Glomerular visceral epithelial cell (primary cell): ENCODE data around the gene MXD4.

Experiments used
- DNase-seq: peaks from one replicate; pipeline ENCODE4 v3.0.0-alpha.2; 2016; ENCODE audit errors: extremely low spot score

The MXD4 gene

GRCh38 chr4:2291705-2292645 lies 30.1 kb upstream of the MXD4 start:
- no peak for DNase-seq

DNA sequence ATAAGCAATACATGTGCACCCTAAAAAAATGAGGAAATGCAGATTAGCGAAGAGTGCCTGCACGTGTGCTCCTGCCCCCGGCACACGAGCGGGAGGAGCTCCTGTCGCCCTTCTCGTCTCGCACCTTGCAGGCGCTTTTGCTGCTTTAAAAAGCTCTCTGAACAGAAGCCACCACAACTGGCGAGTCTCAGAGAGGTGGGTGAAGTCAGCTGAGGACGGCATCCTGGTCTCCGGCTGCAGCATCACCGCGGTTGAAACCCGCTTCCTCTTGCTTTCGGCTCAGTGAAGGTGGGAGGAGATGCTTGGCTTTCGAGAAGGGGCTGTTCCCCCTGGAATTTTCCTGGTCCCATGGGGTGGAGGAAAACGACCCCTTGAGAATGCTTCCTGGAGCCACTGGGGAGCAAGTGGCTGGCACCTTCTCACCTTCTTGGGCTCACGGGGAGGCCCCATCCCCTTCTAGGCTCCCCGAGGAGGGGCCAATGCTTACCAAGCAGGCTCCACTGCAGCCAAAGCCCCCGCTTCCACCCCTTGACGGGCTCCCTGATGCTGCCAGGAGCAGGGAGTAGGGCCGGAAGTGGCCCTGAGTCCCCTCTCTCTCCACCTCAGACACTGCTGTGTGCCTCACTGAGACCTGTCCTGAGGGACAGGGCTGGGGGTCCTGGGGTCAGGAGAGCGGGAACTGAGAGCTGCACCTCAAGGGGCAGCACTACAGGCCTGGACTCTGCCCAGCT lies 29.2 kb upstream of the MXD4 start:
- DNase-seq: no peak

DNA sequence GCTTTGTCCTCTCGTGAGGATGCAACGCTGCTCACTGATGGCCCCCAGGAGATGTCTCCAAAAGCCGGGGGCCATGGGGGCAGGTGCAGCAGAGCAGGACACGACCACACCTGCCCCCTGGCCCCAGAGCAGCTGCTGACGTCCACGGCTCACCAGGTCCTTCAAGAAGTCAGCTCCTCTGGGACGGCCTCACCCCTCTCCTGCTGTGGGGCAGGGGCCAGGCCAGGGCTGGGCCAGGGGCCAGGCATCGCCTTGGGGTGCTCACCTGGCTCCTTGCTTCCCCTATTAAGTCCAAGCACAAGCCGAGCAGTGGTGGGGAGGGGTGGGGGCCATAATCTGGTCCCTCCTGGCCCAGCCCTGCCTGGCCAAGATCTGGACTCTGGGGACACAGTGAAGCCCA lies 28.6 kb upstream of the MXD4 start:
- DNase-seq: no peak

DNA sequence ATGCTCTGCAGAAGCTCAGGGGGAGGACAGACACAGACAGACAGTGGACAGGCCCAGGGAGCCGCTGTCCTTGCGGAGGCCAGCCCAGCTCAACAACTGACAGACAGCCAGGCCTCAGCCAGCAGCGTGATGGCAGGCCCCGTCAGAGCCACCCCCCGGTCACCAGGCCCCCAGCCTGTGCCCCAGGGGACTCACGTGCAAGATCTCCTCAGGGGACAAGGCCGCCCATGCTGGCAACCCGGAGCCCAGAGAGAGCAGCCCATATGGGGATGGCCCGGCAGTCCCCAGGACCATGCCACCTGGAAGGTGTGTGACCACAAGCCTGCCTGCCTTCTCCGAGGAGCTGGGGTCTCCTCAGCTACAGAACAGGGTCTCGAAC lies 28.0 kb upstream of the MXD4 start:
- DNase-seq: no peak

DNA sequence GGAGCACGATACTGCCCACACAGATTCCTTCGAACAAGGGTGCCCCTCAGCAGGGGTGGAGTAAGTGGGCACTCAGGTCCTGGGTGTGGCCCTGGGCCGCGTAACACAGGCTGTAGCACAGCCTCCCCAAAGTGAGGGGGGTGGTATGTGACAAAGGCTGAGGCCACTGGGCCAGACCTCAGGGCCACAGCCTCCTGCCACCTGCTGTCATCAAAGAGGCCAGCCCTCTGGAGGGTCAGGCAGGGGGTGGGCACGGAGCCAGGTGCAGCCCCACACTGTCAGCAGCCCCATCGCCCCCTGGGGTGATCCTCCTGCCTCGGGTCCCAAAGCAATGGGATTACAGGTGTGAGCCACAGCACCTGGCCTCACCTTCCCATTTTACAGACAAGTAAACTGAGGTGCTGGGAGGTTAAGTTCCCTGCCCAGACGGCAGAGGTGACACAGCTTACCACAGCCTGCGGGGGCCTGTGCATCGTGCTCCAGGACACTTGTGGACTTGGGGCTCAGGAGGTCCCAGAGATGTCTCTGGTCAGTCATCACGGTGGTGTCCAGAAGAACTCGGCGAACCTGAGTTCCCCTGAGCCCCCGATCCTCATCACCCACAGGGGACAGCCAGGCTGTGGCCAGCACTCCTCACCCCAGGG lies 27.5 kb upstream of the MXD4 start:
- DNase-seq: no peak

GRCh38 chr4:2288051-2288541 lies 26.2 kb upstream of the MXD4 start:
- DNase-seq: no peak

GRCh38 chr4:2287594-2287915 lies 25.6 kb upstream of the MXD4 start:
- DNase-seq: no peak

- no peak for DNase-seq
These were observed 25.1 kb upstream of the MXD4 start for GRCh38 chr4:2286904-2287593.

DNA sequence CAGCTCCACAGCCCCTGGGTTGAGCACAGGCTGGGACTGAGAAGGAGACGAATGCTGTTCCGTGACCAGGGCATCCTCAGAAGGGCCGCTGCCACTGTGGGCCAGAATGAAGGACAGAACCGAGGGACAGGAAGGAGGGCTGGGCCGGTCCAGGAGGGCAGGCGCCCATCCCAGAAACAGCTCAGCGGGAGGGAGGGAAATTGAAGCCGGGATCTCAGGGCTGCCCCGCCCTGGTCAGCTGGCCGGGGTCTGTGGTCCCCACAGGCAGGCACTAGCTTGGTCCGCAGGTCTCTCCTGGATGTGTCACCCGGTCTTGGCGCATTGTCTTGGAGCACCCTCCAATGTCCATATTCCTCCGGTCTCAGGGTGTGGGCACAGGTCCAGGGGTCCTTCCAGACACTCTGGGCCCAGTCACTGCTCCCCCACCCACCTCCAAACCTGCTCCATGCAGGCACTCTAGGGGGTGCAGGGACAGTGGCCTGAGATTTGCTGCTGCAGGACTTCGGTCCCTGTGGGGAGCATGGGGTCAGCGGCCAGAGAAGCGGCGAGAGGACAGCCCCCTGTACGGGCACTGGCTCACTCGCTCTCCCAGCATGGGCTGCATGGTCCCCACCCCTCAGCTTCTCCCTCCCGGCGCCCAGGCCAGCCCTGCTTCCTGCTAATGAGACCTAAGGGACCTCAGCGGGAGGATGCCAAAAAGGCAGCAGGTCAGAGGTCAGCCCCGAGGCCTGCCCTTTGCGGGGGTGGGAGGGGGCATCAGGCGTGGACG lies 23.9 kb upstream of the MXD4 start:
- DNase-seq: no peak

- DNase-seq: peak; percentile 37
These were observed 23.2 kb upstream of the MXD4 start for GRCh38 chr4:2284934-2285612.

GRCh38 chr4:2284161-2284933 lies 22.4 kb upstream of the MXD4 start:
- no peak for DNase-seq

DNA sequence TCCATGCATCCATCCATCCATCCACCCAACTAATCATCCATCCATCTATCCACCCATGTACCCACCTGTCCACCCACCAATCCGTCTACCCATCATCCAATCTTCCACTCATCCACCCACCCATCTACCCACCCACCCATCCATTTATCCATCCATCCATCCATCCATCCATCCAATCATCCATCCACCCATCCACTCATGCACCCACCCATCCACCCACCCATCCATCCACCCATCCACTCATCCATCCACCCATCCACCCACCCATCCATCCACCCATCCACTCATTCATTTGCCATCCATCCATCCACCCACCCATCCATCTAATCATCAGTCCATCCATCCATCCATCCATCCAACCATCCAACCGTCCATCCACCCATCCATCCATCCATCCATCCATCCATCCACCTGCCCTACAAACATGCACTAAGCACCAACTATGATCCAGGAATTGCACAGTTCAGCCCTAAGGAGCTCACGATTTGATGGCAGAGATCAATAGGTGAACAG lies 21.3 kb upstream of the MXD4 start:
- no peak for DNase-seq

DNA sequence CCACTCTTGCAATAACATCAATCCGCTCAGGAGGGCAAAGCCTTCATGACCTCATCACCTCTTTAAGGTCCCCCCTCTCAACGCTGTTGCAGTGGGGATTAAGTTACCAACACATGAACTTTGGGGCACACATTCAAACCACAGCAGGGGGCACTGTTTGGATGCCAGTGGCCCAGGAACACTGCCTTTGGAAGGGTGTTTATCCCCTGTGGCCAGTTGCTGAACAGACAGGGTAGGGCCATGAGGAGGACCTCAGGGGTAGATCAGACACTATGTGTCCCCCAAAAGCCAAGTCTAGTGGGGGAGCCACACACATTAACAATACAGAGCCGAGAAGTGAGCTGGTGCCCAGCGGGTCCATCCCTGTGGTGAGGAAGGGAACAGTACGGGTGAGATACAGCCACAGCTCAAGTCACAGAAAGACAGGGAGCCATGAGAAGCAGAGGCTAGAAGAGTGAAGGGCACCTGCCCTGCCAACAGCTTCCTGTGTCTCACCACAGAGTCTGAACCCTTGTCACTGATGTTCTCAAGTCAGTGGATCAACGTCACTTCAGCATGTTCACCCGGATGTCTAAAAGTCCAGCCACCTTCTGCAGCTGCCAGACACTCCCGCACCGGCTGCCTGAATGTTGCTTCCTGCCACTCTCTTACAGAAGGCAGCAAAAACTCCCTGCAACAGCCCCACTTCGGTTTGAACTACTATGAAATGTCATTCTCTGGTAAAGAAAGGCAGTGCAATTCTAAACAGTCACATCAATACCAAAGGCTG lies 19.9 kb upstream of the MXD4 start:
- no peak for DNase-seq

GRCh38 chr4:2280531-2281300 lies 18.8 kb upstream of the MXD4 start:
- DNase-seq: no peak

DNA sequence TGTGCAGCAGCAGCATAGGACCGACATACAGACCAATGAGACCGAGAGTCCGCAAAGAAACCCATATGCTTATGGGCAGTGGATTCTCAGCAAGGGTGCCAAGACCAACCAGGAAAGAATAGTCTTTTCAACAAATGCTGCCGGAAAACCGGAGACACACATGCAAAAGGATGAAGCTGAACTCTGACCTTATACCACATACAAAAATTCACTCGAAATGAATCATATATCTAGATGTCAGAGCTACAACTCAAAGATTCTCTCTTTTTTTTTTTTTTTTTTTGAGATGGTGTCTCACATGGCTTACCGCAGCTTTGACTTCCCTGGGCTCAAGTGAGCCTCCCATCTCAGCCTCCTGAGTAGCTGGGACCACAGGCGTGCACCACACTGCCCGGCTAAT lies 16.0 kb upstream of the MXD4 start:
- DNase-seq: no peak

DNA sequence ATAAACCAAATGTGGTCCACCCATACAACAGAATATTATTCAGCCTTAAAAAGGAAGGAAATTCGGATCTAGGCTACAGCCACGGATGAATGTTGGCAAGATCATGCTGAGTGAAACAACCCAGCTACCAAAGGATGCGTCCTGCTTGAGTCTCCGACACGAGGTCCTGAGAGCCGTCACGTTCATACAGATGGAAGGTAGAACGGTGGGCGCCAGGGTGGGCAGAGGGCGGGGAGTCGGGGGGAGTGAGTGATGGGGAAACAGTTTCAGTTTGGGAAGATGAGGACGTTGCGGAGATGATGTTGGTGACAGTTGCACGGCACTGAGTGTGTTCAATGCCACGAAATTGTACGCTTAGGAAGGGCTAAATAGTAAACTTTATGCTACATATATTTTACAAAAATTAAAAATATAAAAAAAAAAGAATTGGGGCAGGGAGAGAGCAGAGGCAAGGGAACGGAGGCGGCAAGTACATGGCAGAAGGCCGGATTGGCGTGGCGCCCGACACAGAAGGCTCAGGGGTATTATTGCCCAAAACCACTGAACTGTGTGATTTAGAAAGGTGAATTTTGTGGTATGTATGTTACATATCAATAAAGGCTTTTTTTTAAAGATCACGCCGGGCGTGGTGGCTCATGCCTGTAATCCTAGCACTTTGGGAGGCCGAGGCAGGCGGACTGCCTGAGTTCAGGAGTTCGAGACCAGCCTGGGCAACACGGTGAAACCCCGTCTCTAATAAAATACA lies 14.8 kb upstream of the MXD4 start:
- DNase-seq: no peak

DNA sequence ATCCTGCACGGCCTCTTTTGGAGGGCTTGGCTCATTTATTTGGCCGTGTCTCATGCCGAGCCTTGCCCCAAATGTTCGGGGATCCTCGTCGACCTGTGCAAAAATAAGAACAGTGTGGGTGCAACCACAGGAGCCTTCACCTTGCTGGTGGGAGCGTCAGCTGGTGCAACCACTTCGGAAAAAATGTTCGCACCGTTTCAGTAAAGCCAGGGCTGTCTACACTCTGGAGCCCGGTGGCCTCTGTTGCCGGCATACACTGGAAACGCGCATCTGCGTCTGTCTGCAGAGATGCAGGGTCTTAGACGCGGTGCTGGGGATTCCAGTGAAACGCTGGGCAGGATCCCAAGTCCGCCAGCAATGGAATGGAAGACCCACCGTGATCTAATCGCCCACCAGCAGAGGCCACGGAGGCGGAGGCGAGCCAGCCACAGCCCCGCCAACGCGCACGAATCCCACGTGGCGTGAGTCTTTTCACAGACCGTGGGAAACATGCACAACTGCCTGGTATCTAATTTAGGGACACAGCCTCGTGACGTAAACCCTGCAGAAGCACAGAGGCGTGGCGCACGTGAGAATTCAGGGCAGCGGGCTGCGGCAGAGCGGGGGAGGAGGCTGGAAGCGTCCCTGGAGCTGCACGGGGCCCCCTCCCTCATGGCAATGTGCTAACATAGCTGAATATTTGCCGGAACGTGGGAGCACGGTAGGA lies 13.8 kb upstream of the MXD4 start:
- DNase-seq: no peak
